ENCODE data around the gene ARMC8. TPM values are rescaled to one million over a fixed set of nuclear protein-coding genes. Genes with fewer than 3 reads are reported as not detected.

The ARMC8 gene
- total RNA-seq, 1 donor: 49.8 TPM

- no peak for TF ChIP-seq CTCF (IDR thresholded peaks at IDR 0.05; ENCODE audit: insufficient read depth, low read length)
- no peak for DNase-seq (ENCODE audit: low read depth)
- H3K4me3 ChIP-seq (ENCODE audit: low read depth, low read length): no peak overlapping the region
These were observed 23.4 kb downstream of the ARMC8 start for GRCh38 chr3:138210528-138210927.

- no peak for TF ChIP-seq CTCF (IDR thresholded peaks at IDR 0.05; ENCODE audit: insufficient read depth, low read length)
- DNase-seq (ENCODE audit: low read depth): no peak
These were observed 26.4 kb downstream of the ARMC8 start for GRCh38 chr3:138213398-138214085.

GRCh38 chr3:138219255-138219654 is 32.2 kb downstream of the ARMC8 start:
- TF ChIP-seq CTCF (IDR thresholded peaks at IDR 0.05; ENCODE audit: insufficient read depth, low read length): no peak
- H3K4me3 ChIP-seq (ENCODE audit: low read depth, low read length): no peak overlapping the region
- DNase-seq (ENCODE audit: low read depth): no peak

More at GRCh38 chr3:138213398-138214085, 26.4 kb downstream of the ARMC8 start:
- H3K4me3 ChIP-seq (ENCODE audit: low read depth, low read length): no peak overlapping the region

GRCh38 chr3:138220242-138220641 is 33.1 kb downstream of the ARMC8 start:
- DNase-seq (ENCODE audit: low read depth): no peak
- TF ChIP-seq CTCF (IDR thresholded peaks at IDR 0.05; ENCODE audit: insufficient read depth, low read length): no peak

GRCh38 chr3:138220788-138221187 is 33.7 kb downstream of the ARMC8 start:
- no peak for DNase-seq (ENCODE audit: low read depth)
- no peak overlapping the region for H3K4me3 ChIP-seq (ENCODE audit: low read depth, low read length)
- no peak for TF ChIP-seq CTCF (IDR thresholded peaks at IDR 0.05; ENCODE audit: insufficient read depth, low read length)

More at GRCh38 chr3:138220242-138220641, 33.1 kb downstream of the ARMC8 start:
- no peak overlapping the region for H3K4me3 ChIP-seq (ENCODE audit: low read depth, low read length)

GRCh38 chr3:138222131-138222941 is 35.2 kb downstream of the ARMC8 start:
- no peak overlapping the region for H3K4me3 ChIP-seq (ENCODE audit: low read depth, low read length)
- TF ChIP-seq CTCF (IDR thresholded peaks at IDR 0.05; ENCODE audit: insufficient read depth, low read length): no peak
- DNase-seq (ENCODE audit: low read depth): no peak

All from fibroblast of the aortic adventitia (primary cell).